SK-N-SH treated with all-trans-retinoic acid at 6 μM for 48 hours (cell line): ENCODE results near the gene CCL27.

Experiments
- ATAC-seq: fragments of 200-7000 bp; cut with Tn5 transposase; 3 replicates; pipeline ENCODE4 v1.9.1; 2020; ENCODE audit warnings: mild to moderate bottlenecking, moderate library complexity
- ARNTL ChIP-seq: fragments of 450-650 bp; formaldehyde crosslinking; IDR thresholded peaks from 2 replicates; pipeline ENCODE4 v1.5.0; 2020; ENCODE audit warnings: low read depth, mild to moderate bottlenecking, moderate library complexity, borderline replicate concordance
- BACH2 ChIP-seq: fragments of 250-450 bp; sonication (Bioruptor Pico); IDR thresholded peaks from 2 replicates; pipeline ENCODE4 v1.9.0; 2021; ENCODE audit warnings: mild to moderate bottlenecking, borderline replicate concordance
- CREB5 ChIP-seq: fragments of 250-450 bp; sonication (Bioruptor Pico); IDR thresholded peaks from 2 replicates; pipeline ENCODE4 v1.5.1; 2020; ENCODE audit warnings: low read depth, mild to moderate bottlenecking, moderate library complexity
- CSDC2 ChIP-seq: fragments of 250-450 bp; sonication (Bioruptor Pico); IDR thresholded peaks from 2 replicates; pipeline ENCODE4 v1.5.0; 2020; ENCODE audit warnings: mild to moderate bottlenecking, moderate library complexity
- CSRNP3 ChIP-seq: fragments of 250-450 bp; sonication (Bioruptor Pico); IDR thresholded peaks from 2 replicates; pipeline ENCODE4 v1.5.1; 2021; ENCODE audit warnings: mild to moderate bottlenecking, moderate library complexity
- GLIS3 ChIP-seq: fragments of 250-450 bp; sonication (Bioruptor Pico); IDR thresholded peaks from 2 replicates; pipeline ENCODE4 v1.5.0; 2020; ENCODE audit warnings: mild to moderate bottlenecking, moderate library complexity
- ISL1 ChIP-seq: fragments of 250-450 bp; sonication (Bioruptor Pico); IDR thresholded peaks from 2 replicates; pipeline ENCODE4 v2.1.2; 2022; ENCODE audit warnings: mild to moderate bottlenecking, moderate library complexity
- OSR1 ChIP-seq: fragments of 250-450 bp; sonication (Bioruptor Pico); IDR thresholded peaks from 2 replicates; pipeline ENCODE4 v1.8.0; 2022; ENCODE audit warnings: moderate library complexity, mild to moderate bottlenecking, inconsistent platforms
- PATZ1 ChIP-seq: fragments of 250-450 bp; sonication (Bioruptor Pico); IDR thresholded peaks from 2 replicates; pipeline ENCODE4 v1.8.0; 2020; ENCODE audit warnings: mild to moderate bottlenecking, moderate library complexity, borderline replicate concordance
- POU6F1 ChIP-seq: fragments of 250-450 bp; sonication (Bioruptor Pico); IDR thresholded peaks from 2 replicates; pipeline ENCODE4 v1.8.0; 2021; ENCODE audit warnings: low read depth, mild to moderate bottlenecking, moderate library complexity, borderline replicate concordance
- PPARA ChIP-seq: fragments of 250-450 bp; sonication (Bioruptor Pico); IDR thresholded peaks from 2 replicates; pipeline ENCODE4 v1.5.0; 2020; ENCODE audit warnings: mild to moderate bottlenecking, borderline replicate concordance
- RARB ChIP-seq: fragments of 250-450 bp; sonication (Bioruptor Pico); IDR thresholded peaks from 2 replicates; pipeline ENCODE4 v1.8.0; 2021; ENCODE audit warnings: mild to moderate bottlenecking, moderate library complexity
- SNAI2 ChIP-seq: fragments of 250-450 bp; sonication (Bioruptor Pico); IDR thresholded peaks from 2 replicates; pipeline ENCODE4 v1.5.0; 2020; ENCODE audit warnings: mild to moderate bottlenecking, moderate library complexity
- TOX ChIP-seq: fragments of 250-450 bp; sonication (Bioruptor Pico); IDR thresholded peaks from 2 replicates; pipeline ENCODE4 v1.8.0; 2021; ENCODE audit warnings: mild to moderate bottlenecking, moderate library complexity, borderline replicate concordance
- TSHZ2 ChIP-seq: fragments of 250-450 bp; sonication (Bioruptor Pico); IDR thresholded peaks from 2 replicates; pipeline ENCODE4 v1.5.0; 2020; ENCODE audit warnings: mild to moderate bottlenecking, moderate library complexity
- ZC3H10 ChIP-seq: fragments of 250-450 bp; sonication (Bioruptor Pico); IDR thresholded peaks from 2 replicates; pipeline ENCODE4 v1.5.1; 2021; ENCODE audit warnings: mild to moderate bottlenecking, moderate library complexity
- ZFP30 ChIP-seq: fragments of 450-650 bp; formaldehyde crosslinking; IDR thresholded peaks from 2 replicates; pipeline ENCODE4 v1.5.0; 2022; ENCODE audit warnings: mild to moderate bottlenecking, moderate library complexity
- ZNF565 ChIP-seq: fragments of 450-650 bp; formaldehyde crosslinking; conservative IDR thresholded peaks from 2 replicates; pipeline ENCODE4 v1.5.0; 2020; ENCODE audit warnings: low read depth, mild to moderate bottlenecking, moderate library complexity
- ZNF70 ChIP-seq: fragments of 450-650 bp; formaldehyde crosslinking; IDR thresholded peaks from 2 replicates; pipeline ENCODE4 v1.5.0; 2020; ENCODE audit warnings: mild to moderate bottlenecking, moderate library complexity

The CCL27 gene

GRCh38 chr9:34687276-34688030, 25.0 kb upstream of the CCL27 start:
- ATAC-seq, result no peak
- TF ChIP-seq ZNF70 (CRISPR knock-in tag) (no peak), GLIS3 (CRISPR knock-in tag) (no peak), ARNTL (CRISPR knock-in tag) (no peak), ZC3H10 (CRISPR knock-in tag) (no peak), OSR1 (CRISPR knock-in tag) (no peak), ZFP30 (CRISPR knock-in tag) (no peak), RARB (no peak), CSDC2 (CRISPR knock-in tag) (no peak), PATZ1 (CRISPR knock-in tag) (no peak), SNAI2 (CRISPR knock-in tag) (no peak), CREB5 (CRISPR knock-in tag) (no peak), ISL1 (CRISPR knock-in tag) (no peak), BACH2 (CRISPR knock-in tag) (no peak)

GRCh38 chr9:34686732-34687131, 24.3 kb upstream of the CCL27 start:
- no peak for ATAC-seq

More at GRCh38 chr9:34686732-34687131, 24.3 kb upstream of the CCL27 start:
- TF ChIP-seq CREB5 (CRISPR knock-in tag) (no peak), ZNF70 (CRISPR knock-in tag) (no peak), GLIS3 (CRISPR knock-in tag) (no peak), RARB (no peak), CSRNP3 (CRISPR knock-in tag) (no peak), TOX (CRISPR knock-in tag) (no peak), PPARA (CRISPR knock-in tag) (no peak), PATZ1 (CRISPR knock-in tag) (no peak), CSDC2 (CRISPR knock-in tag) (no peak), ZNF565 (CRISPR knock-in tag) (no peak), TSHZ2 (no peak), ZFP30 (CRISPR knock-in tag) (no peak), POU6F1 (CRISPR knock-in tag) (no peak)
